Uterus (tissue), 4 donors: Measurements from ENCODE around the gene CDH4. TPM values are rescaled to one million over a fixed set of nuclear protein-coding genes. Genes with fewer than 3 reads are reported as not detected.

Experiments used
- DNase-seq, 2 donors: peaks; one replicate each; pipeline ENCODE4 v3.0.0-alpha.2; 2019 to 2020
- H3K27ac ChIP-seq, 2 donors: fragments of 200-600 bp; sonication (generic); 1 replicate in 1 of 2; 2 replicates in 1 of 2; pipeline ENCODE4 v1.5.1; 2016 to 2018
- H3K27me3 ChIP-seq, 2 donors: fragments of 200-600 bp; sonication (generic); one replicate each; pipeline ENCODE4 v1.5.1; 2018 to 2019; ENCODE audit warnings: control low read depth in 1 of 2
- H3K36me3 ChIP-seq, 2 donors: fragments of 200-600 bp; sonication (generic); one replicate each; pipeline ENCODE4 v1.5.1; 2019; ENCODE audit warnings: control low read depth in 1 of 2
- H3K4me1 ChIP-seq, 2 donors: fragments of 200-600 bp; sonication (generic); one replicate each; pipeline ENCODE4 v1.5.1; 2018 to 2019; ENCODE audit warnings: control low read depth in 1 of 2
- H3K4me3 ChIP-seq, 2 donors: fragments of 200-600 bp; sonication (generic); 1 replicate in 1 of 2; 2 replicates in 1 of 2; pipeline ENCODE4 v1.5.1; 2018 to 2019; ENCODE audit warnings: mild to moderate bottlenecking in 1 of 2
- H3K9me3 ChIP-seq, 2 donors: fragments of 200-600 bp; sonication (generic); one replicate each; pipeline ENCODE4 v1.5.1; 2019; ENCODE audit warnings: control low read depth in 1 of 2
- CTCF ChIP-seq, 4 experiments: fragments of 200-600 bp in 2 of 4; fragments of 450-650 bp in 2 of 4; sonication (generic) in 2 of 4; IDR thresholded peaks; one replicate each; pipeline ENCODE4 v1.5.1; 2016 to 2019; ENCODE audit warnings: antibody characterized with exemption in 4 of 4, mild to moderate bottlenecking in 2 of 4, moderate library complexity in 1 of 4
- POLR2A ChIP-seq, 2 donors: fragments of 450-650 bp; IDR thresholded peaks; one replicate each; pipeline ENCODE4 v1.6.1; 2016; ENCODE audit warnings: antibody characterized with exemption in 2 of 2, mild to moderate bottlenecking in 1 of 2, moderate library complexity in 1 of 2
- intact Hi-C: fragments of 100-400 bp; cut with DNase I; formaldehyde crosslinking; loops from one replicate; pipeline ENCODE4 v1.15.1; 2023; ENCODE audit warnings: low total_unique reads
- total RNA-seq, 4 donors: library from RNA; depleted of rRNA in 3 of 4; stranded (reverse); fragments of >200 nt in 3 of 4; gene quantifications; one replicate each; pipeline versions ENCODE4 v1.1.0 to v1.2.4, GENCODE V29; 2014 to 2023
- donor health status: DM: yes; HTN: yes; CAD: no.

CDH4 gene
- total RNA-seq, 4 donors from 2014 or later = under 0.01 to 0.55 TPM; not detected in 2

- Histone ChIP-seq H3K27me3 (no peaks in the 10 kb centered on the region), H3K4me3 (no peak overlapping the region), H3K9me3 (peaks cover 0 to 5% of the 10 kb centered on the region in 2 donors), H3K4me1 (no peaks in the 10 kb centered on the region), H3K36me3 (no peaks in the 10 kb centered on the region), H3K27ac (no peak overlapping the region)
- TF ChIP-seq CTCF (IDR thresholded peaks at IDR 0.05) (no peak), POLR2A (IDR thresholded peaks at IDR 0.05) (no peak)
- intact Hi-C loops = no loop called here
- DNase-seq = no peak
These were observed 347.0 kb downstream of the CDH4 start for GRCh38 chr20:61599061-61599531.

DNA sequence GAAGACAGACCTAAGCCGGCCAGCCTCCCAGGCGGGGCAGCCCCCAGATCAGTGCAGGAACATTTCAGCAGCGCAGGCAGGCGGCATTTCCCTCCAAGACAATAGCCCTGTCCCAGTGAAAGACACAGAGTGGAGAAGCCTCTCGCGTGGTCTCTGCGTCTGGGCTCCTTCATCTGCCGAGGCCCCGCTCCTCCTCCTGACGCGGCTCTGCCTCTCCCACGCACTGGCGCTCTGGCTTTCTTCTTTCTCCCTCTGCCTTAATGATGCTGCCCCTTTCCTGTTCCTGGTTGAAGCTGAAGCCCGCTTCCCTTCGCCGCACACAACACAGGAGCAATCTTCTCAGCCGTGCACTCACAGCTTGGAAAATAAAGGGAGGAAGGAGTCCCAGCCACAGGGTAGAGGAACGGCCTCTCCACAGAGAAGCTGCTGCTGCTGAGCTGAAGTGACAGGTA is 347.5 kb downstream of the CDH4 start:
- Histone ChIP-seq H3K27ac (no peak overlapping the region), H3K4me1 (no peaks in the 10 kb centered on the region), H3K4me3 (no peak overlapping the region), H3K9me3 (peaks cover 0 to 5% of the 10 kb centered on the region in 2 donors), H3K36me3 (no peaks in the 10 kb centered on the region), H3K27me3 (no peaks in the 10 kb centered on the region)
- intact Hi-C loops = no loop called here
- DNase-seq = no peak
- TF ChIP-seq POLR2A (IDR thresholded peaks at IDR 0.05) (no peak), CTCF (IDR thresholded peaks at IDR 0.05) (no peak)

DNA sequence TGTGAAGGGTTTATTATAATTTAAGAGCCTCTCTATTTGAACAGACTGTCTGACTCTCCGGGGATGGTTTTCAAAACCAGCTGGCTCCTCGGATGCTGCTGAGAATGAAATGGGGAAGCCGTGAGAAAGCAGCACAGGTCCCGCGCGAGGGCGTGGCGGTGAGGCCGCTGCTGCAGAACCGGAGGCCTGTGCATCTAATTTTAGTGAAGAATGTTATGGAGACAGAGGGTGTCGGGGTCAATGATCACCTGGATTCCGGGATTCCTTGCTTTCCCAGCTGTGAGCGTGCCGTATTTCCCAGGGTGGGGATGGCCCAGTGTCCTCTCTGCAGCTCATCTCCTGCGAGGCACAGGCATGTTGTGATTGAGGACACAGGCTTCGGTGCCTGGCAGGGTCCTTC is 348.0 kb downstream of the CDH4 start:
- Histone ChIP-seq H3K4me3 (no peak overlapping the region), H3K36me3 (no peaks in the 10 kb centered on the region), H3K9me3 (peaks cover 0 to 5% of the 10 kb centered on the region in 2 donors), H3K27me3 (no peaks in the 10 kb centered on the region), H3K27ac (no peak overlapping the region), H3K4me1 (no peaks in the 10 kb centered on the region)
- intact Hi-C loops = no loop called here
- no peak for TF ChIP-seq CTCF (IDR thresholded peaks at IDR 0.05)
- no peak for TF ChIP-seq POLR2A (IDR thresholded peaks at IDR 0.05)
- DNase-seq = no peak

GRCh38 chr20:61601361-61601760 is 349.3 kb downstream of the CDH4 start:
- no peaks in the 10 kb centered on the region for H3K27me3 ChIP-seq
- no peaks in the 10 kb centered on the region for H3K36me3 ChIP-seq
- intact Hi-C loops = no loop called here
- no peak overlapping the region for H3K4me3 ChIP-seq
- no peak for DNase-seq
- TF ChIP-seq POLR2A (IDR thresholded peaks at IDR 0.05) (no peak), CTCF (IDR thresholded peaks at IDR 0.05) (no peak)
- H3K9me3 ChIP-seq = peaks cover 0 to 2% of the 10 kb centered on the region in 2 donors
- no peaks in the 10 kb centered on the region for H3K4me1 ChIP-seq
- no peak overlapping the region for H3K27ac ChIP-seq

DNA sequence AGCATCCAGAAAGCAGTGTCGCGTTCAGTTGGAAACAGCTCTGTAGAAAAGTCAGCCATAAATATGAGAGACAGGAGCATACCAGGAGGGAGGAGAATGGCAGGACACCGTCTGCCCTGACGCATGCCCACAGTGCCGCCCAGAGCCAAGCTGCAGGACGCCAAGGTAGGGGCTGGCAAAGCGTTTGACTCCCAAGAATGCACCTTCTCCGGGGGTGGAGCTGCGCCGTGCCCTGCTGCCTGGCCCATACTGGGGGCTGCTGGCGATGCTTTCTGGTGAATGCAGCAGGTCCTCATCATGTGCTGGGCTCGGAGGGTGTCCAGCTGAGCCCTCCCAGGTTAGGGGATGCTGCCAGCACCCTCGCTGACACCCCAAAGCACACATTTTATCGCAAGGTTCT is 349.8 kb downstream of the CDH4 start:
- Histone ChIP-seq H3K4me3 (no peak overlapping the region), H3K27me3 (no peaks in the 10 kb centered on the region), H3K27ac (no peak overlapping the region), H3K4me1 (no peaks in the 10 kb centered on the region), H3K9me3 (peaks cover 0 to 2% of the 10 kb centered on the region in 2 donors), H3K36me3 (no peaks in the 10 kb centered on the region)
- intact Hi-C loops = no loop called here
- TF ChIP-seq CTCF (IDR thresholded peaks at IDR 0.05) (no peak), POLR2A (IDR thresholded peaks at IDR 0.05) (no peak)
- DNase-seq = no peak
